ENCODE data around the gene CASP7. TPM values are rescaled to one million over a fixed set of nuclear protein-coding genes. Genes with fewer than 3 reads are reported as not detected.
"Not testable (repeated sequence)": the region's sequence is repeated elsewhere in the genome, so short reads cannot be mapped to it uniquely, and the experiment has no call there.

The CASP7 gene
- total RNA-seq, 2 donors from 2014 or later, result 31.2 to 45.8 TPM

DNA sequence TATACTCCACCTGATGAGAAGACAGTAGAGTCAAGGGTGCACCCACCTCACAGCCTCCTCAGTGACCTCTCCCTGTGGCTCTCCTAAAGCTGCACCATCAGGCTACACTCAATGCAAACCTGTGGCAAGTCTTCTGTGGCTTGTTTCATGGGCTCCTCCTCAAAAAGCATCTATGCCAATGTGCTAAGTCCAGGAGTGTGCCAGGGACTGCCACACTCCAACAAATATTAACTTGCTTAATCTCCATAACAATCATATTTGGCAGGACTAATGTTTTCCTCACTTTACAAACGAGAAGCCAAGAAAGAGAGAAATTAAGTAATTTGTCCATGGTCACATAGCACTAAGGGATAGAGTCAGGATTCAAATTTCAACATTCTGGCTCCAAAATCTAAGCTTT lies 27.8 kb upstream of the CASP7 start:
- Mint-ChIP-seq H3K4me3 (no peak overlapping the region), H3K27ac (no peak overlapping the region), H3K36me3 (no peaks in the 10 kb centered on the region), H3K9me3 (no peaks in the 10 kb centered on the region), H3K4me1 (ENCODE audit: low read depth in 2 of 2) (no peaks in the 10 kb centered on the region), H3K27me3 (peaks cover 40 to 63% of the 10 kb centered on the region in 2 donors)
- DNase-seq (ENCODE audit: low spot score) (no peak), ATAC-seq (no peak)

DNA sequence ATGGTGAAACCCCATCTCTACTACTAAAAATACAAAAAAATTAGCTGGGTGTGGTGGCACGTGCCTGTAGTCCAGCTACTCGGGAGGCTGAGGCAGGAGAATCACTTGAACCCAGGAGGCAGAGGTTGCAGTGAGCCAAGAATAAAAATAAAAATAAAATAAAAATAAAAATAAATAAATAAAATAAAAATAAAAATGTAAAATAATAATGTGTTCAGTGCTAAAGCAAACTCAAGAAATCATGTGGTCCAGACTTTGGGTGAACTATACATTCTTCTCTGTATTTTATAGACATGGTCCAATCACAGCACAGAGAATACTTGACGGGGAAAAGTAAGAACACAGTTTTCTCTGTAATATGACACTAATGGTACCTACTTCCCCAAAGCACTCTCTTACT lies 27.3 kb upstream of the CASP7 start:
- H3K4me3 Mint-ChIP-seq; H3K9me3 Mint-ChIP-seq; DNase-seq (ENCODE audit: low spot score); H3K36me3 Mint-ChIP-seq; H3K27ac Mint-ChIP-seq; ATAC-seq; H3K4me1 Mint-ChIP-seq (ENCODE audit: low read depth in 2 of 2): not testable (repeated sequence)
- peaks cover 39 to 60% of the 10 kb centered on the region in 2 donors for H3K27me3 Mint-ChIP-seq

DNA sequence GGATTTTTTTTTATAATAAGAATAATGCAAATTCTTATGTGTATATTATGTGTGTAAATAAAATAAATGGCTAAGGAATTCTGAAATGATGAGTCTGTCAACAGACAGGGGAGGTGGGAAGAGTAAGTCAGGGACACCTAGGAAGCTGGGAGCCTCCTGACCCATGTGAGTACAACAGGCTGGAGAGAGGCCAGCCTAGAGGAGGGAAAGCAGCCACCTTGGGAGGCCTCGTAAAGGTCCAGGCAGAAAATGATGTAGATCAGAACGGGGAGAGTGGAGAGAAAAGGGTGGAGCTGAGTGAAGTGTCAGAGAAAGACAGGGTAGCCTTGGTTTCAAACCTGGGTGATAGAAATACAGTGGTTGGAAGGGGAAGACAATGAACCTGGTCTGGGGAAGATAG lies 22.8 kb upstream of the CASP7 start:
- Mint-ChIP-seq H3K9me3 (no peaks in the 10 kb centered on the region), H3K36me3 (no peaks in the 10 kb centered on the region), H3K4me1 (ENCODE audit: low read depth in 2 of 2) (no peaks in the 10 kb centered on the region), H3K27ac (no peak overlapping the region), H3K27me3 (peaks cover 28 to 42% of the 10 kb centered on the region in 2 donors), H3K4me3 (no peak overlapping the region)
- ATAC-seq, result no peak
- DNase-seq (ENCODE audit: low spot score), result no peak

DNA sequence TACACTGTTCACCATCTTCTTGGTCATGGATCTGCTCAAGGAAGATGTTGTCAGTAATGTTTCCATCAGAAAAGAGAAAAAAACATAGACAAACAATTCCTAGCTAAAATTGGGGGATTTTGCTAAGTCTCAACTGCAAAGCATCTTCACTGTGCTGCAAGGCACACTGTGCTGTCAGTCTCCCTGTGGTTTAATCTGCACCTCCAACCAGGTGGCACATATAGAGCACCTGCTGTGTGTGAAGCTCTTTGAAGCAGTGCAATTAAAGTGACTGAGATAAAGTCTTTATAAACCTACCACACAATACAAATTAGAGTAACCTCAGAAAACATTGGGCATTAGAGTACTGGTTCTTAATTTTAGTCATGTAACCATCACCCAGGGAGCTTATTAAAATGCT lies 22.2 kb upstream of the CASP7 start:
- H3K4me3 Mint-ChIP-seq, result no peak overlapping the region
- no peaks in the 10 kb centered on the region for H3K36me3 Mint-ChIP-seq
- no peak for DNase-seq (ENCODE audit: low spot score)
- H3K27me3 Mint-ChIP-seq, result peaks cover 29 to 42% of the 10 kb centered on the region in 2 donors
- H3K9me3 Mint-ChIP-seq, result no peaks in the 10 kb centered on the region
- no peak for ATAC-seq
- H3K4me1 Mint-ChIP-seq (ENCODE audit: low read depth in 2 of 2), result no peaks in the 10 kb centered on the region
- no peak overlapping the region for H3K27ac Mint-ChIP-seq

DNA sequence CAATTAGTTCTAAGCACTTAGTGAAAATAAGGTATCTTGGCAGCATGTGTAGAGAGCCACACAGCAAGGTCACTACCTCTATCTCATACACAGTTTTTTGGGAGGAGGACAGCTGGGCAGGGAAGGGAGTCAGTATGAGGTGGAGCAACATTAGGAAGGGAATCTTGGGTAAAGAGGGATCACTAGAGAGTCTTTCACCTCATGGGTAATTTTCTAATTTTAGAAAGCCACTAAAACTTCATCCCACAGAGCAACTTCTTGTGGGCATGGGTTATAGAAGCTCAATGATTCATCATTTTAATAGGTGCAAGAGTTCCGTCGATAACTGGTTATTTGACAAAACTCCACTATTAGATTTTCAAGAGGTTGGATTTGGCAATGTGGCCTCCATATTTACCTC lies 18.4 kb upstream of the CASP7 start:
- H3K36me3 Mint-ChIP-seq, result no peaks in the 10 kb centered on the region
- DNase-seq (ENCODE audit: low spot score) (no peak), ATAC-seq (no peak)
- no peaks in the 10 kb centered on the region for H3K9me3 Mint-ChIP-seq
- H3K27me3 Mint-ChIP-seq, result peaks cover 21 to 27% of the 10 kb centered on the region in 2 donors
- no peak overlapping the region for H3K27ac Mint-ChIP-seq
- H3K4me3 Mint-ChIP-seq, result no peak overlapping the region
- H3K4me1 Mint-ChIP-seq (ENCODE audit: low read depth in 2 of 2), result no peaks in the 10 kb centered on the region

DNA sequence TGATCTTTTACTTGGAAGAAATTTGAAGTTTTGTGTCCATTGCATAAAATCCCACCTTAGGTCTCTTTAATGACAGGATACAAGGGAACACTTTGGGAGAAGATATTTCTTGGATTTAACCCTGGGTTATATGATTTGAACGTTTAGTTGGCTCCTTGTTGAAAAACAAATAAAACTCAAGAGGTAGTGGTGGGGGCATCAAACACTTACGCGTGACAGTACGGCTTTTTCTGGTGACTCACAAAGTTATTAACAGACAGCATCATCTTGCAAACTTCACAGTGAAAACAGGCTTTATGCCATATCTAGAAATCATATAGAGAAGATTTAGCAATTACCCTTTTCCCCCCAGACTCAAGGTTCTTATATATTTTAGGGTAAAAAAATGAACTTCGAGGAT lies 16.6 kb upstream of the CASP7 start:
- Mint-ChIP-seq H3K9me3 (no peaks in the 10 kb centered on the region), H3K4me3 (no peak overlapping the region), H3K4me1 (ENCODE audit: low read depth in 2 of 2) (peaks cover 4 to 8% of the 10 kb centered on the region in 2 donors), H3K36me3 (no peaks in the 10 kb centered on the region), H3K27ac (no peak overlapping the region), H3K27me3 (peaks cover 19 to 25% of the 10 kb centered on the region in 2 donors)
- DNase-seq (ENCODE audit: low spot score) (no peak), ATAC-seq (no peak)

DNA sequence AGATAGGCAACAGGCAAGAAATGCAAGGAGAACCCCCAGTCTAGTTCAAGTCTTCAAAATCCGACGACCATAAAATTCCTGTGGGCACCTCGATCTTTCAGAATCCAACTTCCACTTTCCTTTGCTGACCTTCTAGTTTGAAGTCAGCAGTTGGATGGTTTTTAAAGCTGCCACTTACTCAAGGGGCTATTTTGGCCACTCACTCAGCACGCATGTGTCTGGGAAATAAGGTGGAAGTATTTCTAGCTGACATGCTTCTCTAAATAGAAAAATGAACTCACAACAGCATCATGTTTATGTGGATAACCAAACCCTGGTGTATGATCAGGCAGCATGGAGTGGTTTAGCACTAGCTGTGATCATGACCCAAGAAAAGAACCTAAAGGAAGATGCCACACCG lies 15.8 kb upstream of the CASP7 start, which contains the start of gene NRAP:
Gene NRAP, minus strand, starts transcription at position 134 of the 400 bp plus-strand sequence. CDS start 159 bp downstream, outside the sequence.
- no peak for ATAC-seq
- peaks cover 19 to 25% of the 10 kb centered on the region in 2 donors for H3K27me3 Mint-ChIP-seq

DNA sequence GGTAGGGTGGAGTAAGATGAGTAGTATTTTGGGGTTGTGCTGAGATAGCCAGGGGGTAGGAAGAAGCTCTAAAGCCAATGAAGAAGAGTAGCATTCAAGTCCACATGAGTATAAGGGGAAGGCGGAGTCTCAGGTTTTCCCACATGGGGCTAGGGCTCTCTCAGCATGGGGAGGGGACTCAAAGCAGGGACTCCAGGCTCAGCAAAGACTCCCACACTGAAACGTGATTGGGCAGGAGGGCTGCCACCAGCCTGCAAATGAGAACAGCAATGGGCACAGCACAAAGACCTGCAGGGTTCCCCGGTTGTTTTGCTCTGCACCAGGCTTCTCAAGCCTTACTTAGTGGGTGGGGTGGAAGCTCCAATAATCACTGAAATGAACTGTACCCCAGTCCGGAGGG lies 14.4 kb upstream of the CASP7 start:
- Mint-ChIP-seq H3K4me3 (no peak overlapping the region), H3K27me3 (peaks cover 19 to 26% of the 10 kb centered on the region in 2 donors), H3K27ac (no peak overlapping the region), H3K9me3 (no peaks in the 10 kb centered on the region), H3K4me1 (ENCODE audit: low read depth in 2 of 2) (peaks cover 4 to 8% of the 10 kb centered on the region in 2 donors), H3K36me3 (no peaks in the 10 kb centered on the region)
- DNase-seq (ENCODE audit: low spot score), result no peak
- no peak for ATAC-seq

More for the DNA sequence above, 15.8 kb upstream of the CASP7 start, which contains the start of gene NRAP:
- no peaks in the 10 kb centered on the region for H3K36me3 Mint-ChIP-seq
- no peak for DNase-seq (ENCODE audit: low spot score)
- no peaks in the 10 kb centered on the region for H3K9me3 Mint-ChIP-seq
- H3K4me3 Mint-ChIP-seq, result no peak within 1 kb of the TSS
- peaks cover 4 to 8% of the 10 kb centered on the region in 2 donors for H3K4me1 Mint-ChIP-seq (ENCODE audit: low read depth in 2 of 2)
- no peak within 1 kb of the TSS for H3K27ac Mint-ChIP-seq

DNA sequence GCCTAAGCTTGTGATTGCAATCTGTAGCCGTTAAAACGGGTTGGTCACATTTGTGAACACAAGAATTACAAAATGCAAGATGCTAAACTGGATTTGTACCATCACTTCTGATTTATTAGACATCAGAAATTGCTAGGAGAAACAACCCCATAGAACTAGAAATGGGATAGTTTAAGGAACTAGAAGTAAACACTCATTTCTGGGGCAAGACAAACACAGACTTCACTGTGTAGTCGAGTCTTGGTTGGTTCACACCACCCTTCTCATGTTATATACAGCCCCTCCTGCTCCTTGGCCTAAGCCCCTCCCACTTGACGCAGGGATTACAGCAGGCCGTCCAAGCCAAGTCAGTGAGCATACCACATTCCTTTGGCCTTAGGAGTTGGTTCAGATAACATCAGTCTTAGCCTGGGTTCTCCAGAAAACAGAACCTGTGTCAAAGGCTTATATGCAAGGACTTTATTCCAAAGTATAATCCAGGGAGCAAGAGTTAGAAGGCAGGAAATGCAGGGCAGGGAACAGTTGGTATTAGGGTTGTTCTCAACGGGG lies 13.8 kb upstream of the CASP7 start:
- ATAC-seq (no peak), DNase-seq (ENCODE audit: low spot score) (no peak)
- H3K9me3 Mint-ChIP-seq, result no peaks in the 10 kb centered on the region
- no peak overlapping the region for H3K27ac Mint-ChIP-seq
- H3K4me3 Mint-ChIP-seq, result no peak overlapping the region
- peaks cover 19 to 32% of the 10 kb centered on the region in 2 donors for H3K27me3 Mint-ChIP-seq
- no peaks in the 10 kb centered on the region for H3K36me3 Mint-ChIP-seq
- H3K4me1 Mint-ChIP-seq (ENCODE audit: low read depth in 2 of 2), result peaks cover 4 to 8% of the 10 kb centered on the region in 2 donors

DNA sequence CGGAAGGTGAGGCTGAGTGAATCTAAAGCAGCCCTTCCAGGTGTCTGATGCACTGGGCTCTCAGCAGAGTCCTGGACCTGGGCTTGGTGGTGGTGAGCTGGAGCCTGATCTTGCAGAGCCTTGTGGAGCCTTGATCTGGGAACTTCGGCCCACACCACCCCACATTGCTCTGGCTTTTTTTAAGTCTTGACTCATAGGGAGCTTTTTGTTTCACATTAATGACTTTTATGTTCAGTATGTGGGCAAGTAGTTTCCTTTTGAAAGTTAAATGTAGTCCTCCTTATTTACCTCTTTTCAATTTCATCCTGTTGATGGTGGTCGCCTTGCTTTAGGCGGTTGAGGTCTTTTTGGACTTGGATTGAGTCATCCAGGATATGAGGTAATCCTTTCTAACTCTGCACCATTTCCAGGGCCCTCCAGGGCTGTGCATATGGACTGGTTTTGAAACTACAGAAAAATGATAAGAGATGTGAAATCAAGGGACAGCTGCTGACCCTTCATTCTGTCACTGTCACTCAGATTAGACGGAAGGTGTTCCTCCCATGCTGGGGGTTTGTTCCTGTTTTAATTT lies 12.9 kb upstream of the CASP7 start:
- Mint-ChIP-seq H3K36me3 (no peaks in the 10 kb centered on the region), H3K27ac (peak overlapping the region; percentile 53 to 82), H3K4me1 (ENCODE audit: low read depth in 2 of 2) (peaks cover 4 to 8% of the 10 kb centered on the region in 2 donors), H3K27me3 (peaks cover 16 to 28% of the 10 kb centered on the region in 2 donors), H3K4me3 (peak overlapping the region; percentile 61), H3K9me3 (no peaks in the 10 kb centered on the region)
- ATAC-seq (peak; percentile 76 to 95), DNase-seq (ENCODE audit: low spot score) (no peak)

DNA sequence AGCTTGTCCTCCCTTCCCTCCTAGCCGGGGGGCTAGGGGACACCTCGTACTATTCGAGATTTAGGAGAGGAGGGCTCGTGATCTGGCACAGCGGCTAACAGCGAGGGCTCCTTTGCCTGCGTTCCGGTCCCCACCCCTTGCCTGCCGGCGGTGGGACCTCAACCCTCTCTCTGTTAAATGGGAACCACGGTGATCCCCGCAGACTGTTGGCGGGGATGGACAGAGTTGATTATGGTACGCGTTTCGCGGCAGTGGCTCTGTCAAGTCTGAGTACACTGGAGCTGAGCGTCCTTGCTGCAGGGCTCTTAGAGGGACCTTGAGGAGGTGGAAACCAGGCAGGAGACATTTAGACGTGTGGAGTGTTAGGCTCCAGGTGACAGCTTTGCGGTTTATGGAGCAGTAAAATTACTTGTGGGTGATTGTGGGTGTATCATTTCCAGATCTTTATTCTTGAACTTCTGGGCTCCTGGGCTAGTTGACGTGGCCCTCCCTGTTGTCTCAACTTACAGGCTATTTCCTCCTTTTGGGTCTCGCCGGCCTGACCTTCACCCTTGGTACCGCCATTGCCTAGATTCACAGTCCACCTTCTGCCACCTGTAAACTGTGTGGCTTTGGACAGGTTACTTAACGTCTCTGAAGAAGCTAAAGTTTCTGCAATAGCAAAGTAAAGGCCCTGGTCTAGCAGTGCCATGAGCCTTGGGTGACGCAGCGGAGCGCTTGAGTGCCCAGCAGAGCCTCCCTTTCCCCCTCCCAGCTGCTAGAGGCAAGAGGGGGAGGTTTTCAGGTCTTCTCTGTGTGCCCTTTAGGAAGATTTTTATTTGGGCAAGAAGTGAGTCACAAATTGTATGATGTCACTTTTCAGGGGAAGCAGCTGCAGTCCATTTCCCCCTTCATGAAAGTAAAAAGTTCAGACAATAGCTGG lies 739 bp downstream of the CASP7 start:
- Mint-ChIP-seq H3K4me1 (ENCODE audit: low read depth in 2 of 2) (peaks cover 54 to 61% of the 10 kb centered on the region in 2 donors), H3K4me3 (peak overlapping the region; percentile 98), H3K9me3 (peaks cover 7% of the 10 kb centered on the region), H3K27me3 (no peaks in the 10 kb centered on the region), H3K36me3 (peaks cover 29% of the 10 kb centered on the region), H3K27ac (peak overlapping the region; percentile 96 to 97)
- ATAC-seq (peak; percentile 15 to 33), DNase-seq (ENCODE audit: low spot score) (no peak)

DNA sequence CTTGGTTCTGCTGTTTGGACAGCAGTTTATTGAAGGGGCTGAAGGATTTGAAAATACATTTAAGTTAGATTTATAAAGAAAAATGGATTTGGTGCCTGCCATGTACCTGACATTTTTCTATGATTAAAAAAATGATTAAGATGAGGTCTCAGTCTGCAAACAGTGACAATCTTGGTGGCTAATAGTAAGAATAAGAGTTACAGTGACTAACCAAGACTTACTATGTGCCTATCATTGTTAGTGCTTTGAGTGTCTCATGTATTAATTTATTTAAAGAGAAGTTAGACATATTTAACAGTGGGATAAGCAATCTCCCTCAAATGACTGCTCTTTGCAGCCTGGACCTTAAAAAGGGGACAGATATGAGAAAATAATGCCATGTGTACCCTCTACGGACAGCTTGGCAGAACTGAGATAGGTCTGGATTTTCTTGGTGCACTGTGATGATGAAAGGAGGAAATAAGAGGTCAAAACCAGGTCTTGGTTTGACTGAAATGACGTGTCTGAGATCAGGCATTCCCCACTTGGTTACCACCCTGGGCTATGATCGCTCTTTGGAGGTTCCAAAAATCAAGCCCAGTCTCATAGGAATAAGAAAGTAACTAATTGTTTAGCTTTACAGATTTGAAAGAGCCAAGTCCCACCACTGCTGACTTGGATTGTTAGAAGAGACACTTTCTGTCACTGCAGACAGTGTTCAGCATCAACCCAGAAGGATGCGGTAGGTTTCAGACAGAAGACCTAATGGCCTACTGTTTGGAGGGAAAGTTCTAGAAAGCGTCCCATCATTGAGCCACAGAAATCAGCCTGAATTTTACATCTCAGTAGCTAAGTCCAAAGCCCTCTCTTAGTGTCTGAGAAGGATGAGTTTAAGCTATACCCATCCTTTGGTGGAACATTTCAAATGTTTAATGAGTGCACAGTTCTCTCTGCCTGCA lies 2.1 kb downstream of the CASP7 start:
- Mint-ChIP-seq H3K27me3 (no peaks in the 10 kb centered on the region), H3K36me3 (peaks cover 36% of the 10 kb centered on the region), H3K4me1 (ENCODE audit: low read depth in 2 of 2) (peaks cover 58 to 67% of the 10 kb centered on the region in 2 donors), H3K9me3 (peaks cover 7% of the 10 kb centered on the region), H3K27ac (peak overlapping the region; percentile 96 to 97), H3K4me3 (peak overlapping the region; percentile 98)
- ATAC-seq (peak; percentile 57 to 67), DNase-seq (ENCODE audit: low spot score) (no peak)

DNA sequence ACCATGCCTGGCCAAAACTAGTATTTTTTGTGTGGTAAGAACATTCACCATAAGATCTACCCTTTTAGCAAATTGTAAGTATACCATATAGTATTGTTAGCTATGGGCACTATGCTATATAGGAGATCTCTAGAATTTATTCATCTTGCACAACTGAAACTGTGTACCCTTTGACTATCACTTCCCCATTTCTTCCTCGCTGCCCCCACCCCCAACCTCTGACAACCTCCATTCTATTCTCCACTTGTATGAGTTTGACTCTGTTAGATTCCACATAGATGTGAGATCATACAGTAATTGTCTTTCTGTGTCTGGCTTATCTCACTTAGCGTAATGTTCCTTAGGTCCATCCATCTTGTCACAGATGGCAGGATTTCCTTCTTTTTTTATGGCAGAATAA lies 3.6 kb downstream of the CASP7 start:
- H3K27ac Mint-ChIP-seq, result peak overlapping the region in 1 of 2 donors; percentile 11
- H3K4me1 Mint-ChIP-seq (ENCODE audit: low read depth in 2 of 2), result peaks cover 60 to 72% of the 10 kb centered on the region in 2 donors
- ATAC-seq, result no peak
- no peak for DNase-seq (ENCODE audit: low spot score)
- H3K4me3 Mint-ChIP-seq, result peak overlapping the region; percentile 54
- no peaks in the 10 kb centered on the region for H3K27me3 Mint-ChIP-seq
- H3K36me3 Mint-ChIP-seq, result peaks cover 50% of the 10 kb centered on the region
- H3K9me3 Mint-ChIP-seq, result peaks cover 15% of the 10 kb centered on the region
